ENCODE data around the gene STK4. TPM values are rescaled to one million over a fixed set of nuclear protein-coding genes. Genes with fewer than 3 reads are reported as not detected.

Gene STK4
- total RNA-seq, 6 experiments from 2014 or later = 34.3 to 46.6 (median 36.6) TPM

GRCh38 chr20:45103072-45103471 lies 136.8 kb downstream of the STK4 start:
- Mint-ChIP-seq H3K9me3 (no peaks in the 10 kb centered on the region), H3K4me3 (no peak overlapping the region), H3K27me3 (ENCODE audit: insufficient read depth) (peaks cover 9% of the 10 kb centered on the region), H3K27ac (no peak overlapping the region), H3K36me3 (ENCODE audit: low read depth) (no peaks in the 10 kb centered on the region), H3K4me1 (ENCODE audit: low read depth) (peaks cover 26% of the 10 kb centered on the region)
- no peak for DNase-seq
- no peak for TF ChIP-seq CTCF (IDR thresholded peaks at IDR 0.05)

- TF ChIP-seq CTCF (IDR thresholded peaks at IDR 0.05) = no peak
- no peaks in the 10 kb centered on the region for H3K9me3 Mint-ChIP-seq
- H3K4me3 Mint-ChIP-seq = no peak overlapping the region
- no peak for DNase-seq
- no peak overlapping the region; the same call in 1 of the 2 replicates for H3K27ac Mint-ChIP-seq
- H3K27me3 Mint-ChIP-seq (ENCODE audit: insufficient read depth) = peaks cover 11% of the 10 kb centered on the region
- peaks cover 26% of the 10 kb centered on the region for H3K4me1 Mint-ChIP-seq (ENCODE audit: low read depth)
- no peaks in the 10 kb centered on the region for H3K36me3 Mint-ChIP-seq (ENCODE audit: low read depth)
Measured at GRCh38 chr20:45104786-45105185, 138.5 kb downstream of the STK4 start.

GRCh38 chr20:45105317-45105716 lies 139.0 kb downstream of the STK4 start:
- peaks cover 26% of the 10 kb centered on the region for H3K4me1 Mint-ChIP-seq (ENCODE audit: low read depth)
- H3K27ac Mint-ChIP-seq = no peak overlapping the region; the same call in 1 of the 2 replicates
- no peaks in the 10 kb centered on the region for H3K36me3 Mint-ChIP-seq (ENCODE audit: low read depth)
- TF ChIP-seq CTCF (IDR thresholded peaks at IDR 0.05) = no peak
- H3K4me3 Mint-ChIP-seq = no peak overlapping the region
- H3K27me3 Mint-ChIP-seq (ENCODE audit: insufficient read depth) = peaks cover 7% of the 10 kb centered on the region
- no peak for DNase-seq
- H3K9me3 Mint-ChIP-seq = no peaks in the 10 kb centered on the region

GRCh38 chr20:45109634-45110033 lies 143.3 kb downstream of the STK4 start:
- Mint-ChIP-seq H3K27ac (no peak overlapping the region), H3K4me1 (ENCODE audit: low read depth) (peaks cover 14% of the 10 kb centered on the region), H3K4me3 (no peak overlapping the region), H3K9me3 (no peaks in the 10 kb centered on the region), H3K27me3 (ENCODE audit: insufficient read depth) (peaks cover 8% of the 10 kb centered on the region), H3K36me3 (ENCODE audit: low read depth) (no peaks in the 10 kb centered on the region)
- DNase-seq = no peak
- no peak for TF ChIP-seq CTCF (IDR thresholded peaks at IDR 0.05)

GRCh38 chr20:45110301-45110700 lies 144.0 kb downstream of the STK4 start:
- no peaks in the 10 kb centered on the region for H3K36me3 Mint-ChIP-seq (ENCODE audit: low read depth)
- H3K27ac Mint-ChIP-seq = no peak overlapping the region
- no peaks in the 10 kb centered on the region for H3K9me3 Mint-ChIP-seq
- H3K4me1 Mint-ChIP-seq (ENCODE audit: low read depth) = peaks cover 7% of the 10 kb centered on the region
- no peak for DNase-seq
- TF ChIP-seq CTCF (IDR thresholded peaks at IDR 0.05) = no peak
- H3K27me3 Mint-ChIP-seq (ENCODE audit: insufficient read depth) = peaks cover 12% of the 10 kb centered on the region
- no peak overlapping the region for H3K4me3 Mint-ChIP-seq

GRCh38 chr20:45111285-45111684 lies 145.0 kb downstream of the STK4 start:
- Mint-ChIP-seq H3K4me1 (ENCODE audit: low read depth) (peaks cover 6% of the 10 kb centered on the region; the same call in 1 of the 2 replicates), H3K4me3 (no peak overlapping the region), H3K27me3 (ENCODE audit: insufficient read depth) (peaks cover 16% of the 10 kb centered on the region), H3K36me3 (ENCODE audit: low read depth) (no peaks in the 10 kb centered on the region), H3K27ac (no peak overlapping the region), H3K9me3 (no peaks in the 10 kb centered on the region)
- no peak for TF ChIP-seq CTCF (IDR thresholded peaks at IDR 0.05)
- no peak for DNase-seq

Data from HFFc6 (cell line).